ENCODE results near the gene HSP90AA1. TPM values are rescaled to one million over a fixed set of nuclear protein-coding genes. Genes with fewer than 3 reads are reported as not detected.
"Not testable (repeated sequence)": the region's sequence is repeated elsewhere in the genome, so short reads cannot be mapped to it uniquely, and the experiment has no call there.

Gene HSP90AA1
- total and polyA plus RNA-seq, 3 donors from 2014 or later = 385 to 638 (median 519) TPM

GRCh38 chr14:102085948-102086708 lies 716 bp downstream of the HSP90AA1 start:
- peaks cover 7% of the 10 kb centered on the region for H3K36me3 ChIP-seq (ENCODE audit: low read depth, missing control alignments)
- H3K4me3 ChIP-seq = peak overlapping the region; percentile 86 to 99
- TF ChIP-seq CTCF (IDR thresholded peaks at IDR 0.05) (no peak), POLR2A (IDR thresholded peaks at IDR 0.05) (no peak)
- DNase-seq = peak; percentile 53
- H3K27me3 ChIP-seq = no peaks in the 10 kb centered on the region
- intact Hi-C loops (cut with DNase I; ENCODE audit: low total_unique reads) = no loop called here
- WGBS, 2 donors = 3% methylated on average over 29 to 31 of the region's 49 CpGs
- H3K9me3 ChIP-seq = no peaks in the 10 kb centered on the region
- peak overlapping the region; percentile 100 for H3K27ac ChIP-seq
- peaks cover 27% of the 10 kb centered on the region for H3K4me1 ChIP-seq

DNA sequence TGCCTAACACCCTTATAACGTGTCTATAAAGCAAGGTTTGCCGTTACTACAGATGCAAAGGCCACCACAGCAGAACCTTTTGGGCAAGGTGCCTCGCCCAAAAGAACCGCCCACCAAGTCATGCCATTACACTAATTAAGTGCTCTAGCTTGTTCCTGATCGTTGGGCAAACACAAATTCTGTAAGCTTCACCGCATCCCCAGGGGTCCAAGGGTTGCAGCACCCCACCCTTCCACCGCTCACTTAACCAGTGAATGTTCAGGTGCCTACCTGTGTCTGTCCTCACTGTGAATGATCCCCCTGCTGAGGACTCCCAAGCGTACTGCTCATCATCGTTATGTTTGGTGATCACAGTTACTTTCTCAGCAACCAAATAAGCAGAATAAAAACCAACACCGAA lies 1.4 kb downstream of the HSP90AA1 start:
- intact Hi-C loops (cut with DNase I; ENCODE audit: low total_unique reads) = no loop called here
- Histone ChIP-seq H3K27ac (peak overlapping the region in 1 of 2 donors; percentile 100), H3K4me1 (peaks cover 27% of the 10 kb centered on the region), H3K36me3 (ENCODE audit: low read depth, missing control alignments) (peaks cover 7% of the 10 kb centered on the region), H3K9me3 (no peaks in the 10 kb centered on the region), H3K27me3 (no peaks in the 10 kb centered on the region), H3K4me3 (no peak overlapping the region)
- TF ChIP-seq POLR2A (IDR thresholded peaks at IDR 0.05) (no peak), CTCF (IDR thresholded peaks at IDR 0.05) (no peak)
- WGBS, 2 donors = 48 to 49% methylated on average over 9 to 10 of the region's 10 CpGs
- DNase-seq = no peak

DNA sequence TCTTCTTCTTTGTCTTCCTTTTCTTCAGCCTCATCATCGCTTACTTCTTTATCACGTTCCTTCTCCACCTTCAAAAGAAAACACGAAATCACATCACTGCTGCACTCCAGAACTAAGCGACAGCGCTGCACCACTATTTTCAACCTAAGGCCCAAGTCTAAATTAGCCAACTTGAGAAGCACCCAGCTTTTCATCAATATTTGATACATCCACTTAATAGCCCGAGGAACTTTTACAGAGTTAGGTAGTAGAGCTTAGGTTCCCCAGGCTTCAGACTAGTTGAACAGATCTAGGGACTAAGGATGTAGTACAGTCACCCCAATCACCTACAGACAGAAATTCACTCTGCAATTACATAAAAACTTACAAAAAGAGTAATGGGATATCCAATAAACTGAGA lies 1.9 kb downstream of the HSP90AA1 start:
- H3K4me1 ChIP-seq = peaks cover 27% of the 10 kb centered on the region
- no peak overlapping the region for H3K27ac ChIP-seq
- no peaks in the 10 kb centered on the region for H3K9me3 ChIP-seq
- H3K27me3 ChIP-seq = no peaks in the 10 kb centered on the region
- no peak overlapping the region for H3K4me3 ChIP-seq
- TF ChIP-seq POLR2A (IDR thresholded peaks at IDR 0.05) = no peak
- no peak for TF ChIP-seq CTCF (IDR thresholded peaks at IDR 0.05)
- H3K36me3 ChIP-seq (ENCODE audit: low read depth, missing control alignments) = peaks cover 7% of the 10 kb centered on the region
- whole genome bisulfite sequencing, 2 donors = 66 to 77% methylated on average over 6 of the region's 6 CpGs
- DNase-seq = no peak
- intact Hi-C loops (cut with DNase I; ENCODE audit: low total_unique reads) = no loop called here

- H3K4me3 ChIP-seq; intact Hi-C loops (cut with DNase I; ENCODE audit: low total_unique reads); H3K36me3 ChIP-seq (ENCODE audit: low read depth, missing control alignments); H3K9me3 ChIP-seq; H3K27me3 ChIP-seq; DNase-seq; H3K27ac ChIP-seq: not testable (repeated sequence)
- WGBS, 2 donors = 57 to 78% methylated on average over 5 of the region's 5 CpGs
- H3K4me1 ChIP-seq = peaks cover 27% of the 10 kb centered on the region
These were observed 2.3 kb downstream of the HSP90AA1 start for GRCh38 chr14:102084522-102084921.

GRCh38 chr14:102081231-102082080 lies 5.4 kb downstream of the HSP90AA1 start:
- WGBS, 2 donors = 86 to 90% methylated on average over 7 of the region's 7 CpGs
- intact Hi-C loops (cut with DNase I; ENCODE audit: low total_unique reads) = no loop called here

More at GRCh38 chr14:102081231-102082080, 5.4 kb downstream of the HSP90AA1 start:
- no peak for DNase-seq
- H3K9me3 ChIP-seq = no peaks in the 10 kb centered on the region
- no peaks in the 10 kb centered on the region for H3K27me3 ChIP-seq
- H3K27ac ChIP-seq = no peak overlapping the region
- TF ChIP-seq POLR2A (IDR thresholded peaks at IDR 0.05) (no peak), CTCF (IDR thresholded peaks at IDR 0.05) (no peak)
- H3K4me3 ChIP-seq = no peak overlapping the region
- H3K36me3 ChIP-seq (ENCODE audit: low read depth, missing control alignments) = peaks cover 7% of the 10 kb centered on the region
- peaks cover 22% of the 10 kb centered on the region for H3K4me1 ChIP-seq
